PC-9 (cell line): ENCODE measurements around the gene ZNF618. TPM values are rescaled to one million over a fixed set of nuclear protein-coding genes. Genes with fewer than 3 reads are reported as not detected.

ENCODE experiments used
- BruUV-seq: library from RNA; stranded (reverse); fragments of 400-500 nt; replicated peaks from 2 replicates; lab custom pipeline; 2021; lab: Mats Ljungman, UMichigan
- CTCF ChIA-PET: fragments of 300-600 bp; sonication (Branson Sonifier 250); formaldehyde crosslinking; loops from one replicate; lab custom pipeline; 2022; ENCODE audit warnings: antibody characterized with exemption; lab: Charles Lee
- POLR2A ChIA-PET: fragments of 300-600 bp; sonication (Branson Sonifier 250); formaldehyde crosslinking; loops from one replicate; lab custom pipeline; 2022; ENCODE audit warnings: antibody characterized with exemption; ENCODE audit not compliant: unreplicated experiment; lab: Charles Lee
- DNase-seq, 2 experiments: peaks; one replicate each; pipeline versions ENCODE4 v3.0.0 to v3.0.0-alpha.2; 2015 to 2022; ENCODE audit warnings: mixed read lengths in 1 of 2
- H2AFZ ChIP-seq: fragments of 200-600 bp; sonication (generic); 2 replicates; pipeline ENCODE4 v1.8.1; 2017; ENCODE audit warnings: antibody characterized with exemption
- H3F3A ChIP-seq: fragments of 200-600 bp; sonication (generic); 2 replicates; pipeline ENCODE4 v1.8.1; 2017; ENCODE audit warnings: antibody characterized with exemption, mild to moderate bottlenecking, low read depth; ENCODE audit not compliant: insufficient read depth
- H3K27ac ChIP-seq: fragments of 200-600 bp; sonication (generic); 2 replicates; pipeline ENCODE4 v1.6.1; 2016; ENCODE audit warnings: mixed run types
- H3K27me3 ChIP-seq: fragments of 200-600 bp; sonication (generic); 2 replicates; pipeline ENCODE4 v1.6.1; 2016; ENCODE audit warnings: low read depth, mixed run types; ENCODE audit not compliant: insufficient read depth
- H3K36me3 ChIP-seq: fragments of 200-600 bp; sonication (generic); 2 replicates; pipeline ENCODE4 v1.6.1; 2016; ENCODE audit warnings: low read depth, mixed run types
- H3K4me1 ChIP-seq: fragments of 200-600 bp; sonication (generic); replicated peaks from 2 replicates; pipeline ENCODE4 v1.6.1; 2016; ENCODE audit warnings: mixed run types; ENCODE audit not compliant: insufficient read depth
- H3K4me2 ChIP-seq: fragments of 200-600 bp; sonication (generic); 2 replicates; pipeline ENCODE4 v1.6.1; 2017; ENCODE audit warnings: mixed run types
- H3K4me3 ChIP-seq: fragments of 200-600 bp; sonication (generic); 2 replicates; pipeline ENCODE4 v1.6.1; 2016; ENCODE audit warnings: mixed run types
- H3K79me2 ChIP-seq: fragments of 200-600 bp; sonication (generic); 2 replicates; pipeline ENCODE4 v1.6.1; 2017; ENCODE audit warnings: low read depth, mixed run types
- H3K9me2 ChIP-seq: fragments of 200-600 bp; sonication (generic); 2 replicates; pipeline ENCODE4 v1.8.1; 2017; ENCODE audit warnings: mild to moderate bottlenecking; ENCODE audit not compliant: insufficient read depth
- H3K9me3 ChIP-seq: fragments of 200-600 bp; sonication (generic); 2 replicates; pipeline ENCODE4 v1.8.1; 2016; ENCODE audit warnings: low read depth; ENCODE audit not compliant: insufficient read depth
- H4K20me1 ChIP-seq: fragments of 200-600 bp; sonication (generic); 2 replicates; pipeline ENCODE4 v1.8.1; 2017; ENCODE audit not compliant: insufficient read depth
- CTCF ChIP-seq: fragments of 200-600 bp; sonication (generic); conservative IDR thresholded peaks from 2 replicates; pipeline ENCODE4 v1.6.1; 2017; ENCODE audit warnings: mixed run types, antibody characterized with exemption, mild to moderate bottlenecking, moderate library complexity
- EZH2 ChIP-seq: fragments of 200-600 bp; sonication (generic); IDR thresholded peaks from 2 replicates; pipeline ENCODE4 v1.8.0; 2017; ENCODE audit warnings: antibody characterized with exemption, low read depth
- intact Hi-C: fragments of 100-400 bp; cut with micrococcal nuclease; formaldehyde crosslinking; loops from one replicate; pipeline ENCODE4 v1.10.0; 2022; ENCODE audit not compliant: unreplicated experiment
- total RNA-seq: library from RNA; stranded (reverse); gene quantifications from 2 replicates; pipeline ENCODE4 v1.2.3, GENCODE V29; 2021

Gene ZNF618
- total RNA-seq, 1 experiment from 2014 or later: 0.20 TPM

GRCh38 chr9:114096041-114096511 lies 220.0 kb downstream of the ZNF618 start:
- CTCF ChIA-PET: no interaction called here
- Histone ChIP-seq H3K4me2 (no peak overlapping the region), H3K4me3 (no peak overlapping the region), H3K27me3 (peaks cover 4% of the 10 kb centered on the region; the same call in 1 of the 2 replicates), H4K20me1 (no peaks in the 10 kb centered on the region), H3K9me3 (no peaks in the 10 kb centered on the region), H3F3A (no peaks in the 10 kb centered on the region), H2AFZ (no peak overlapping the region), H3K27ac (no peak overlapping the region), H3K4me1 (no peaks in the 10 kb centered on the region), H3K79me2 (no peaks in the 10 kb centered on the region), H3K9me2 (no peaks in the 10 kb centered on the region), H3K36me3 (no peaks in the 10 kb centered on the region)
- BruUV-seq: no TSS peak
- POLR2A ChIA-PET: no interaction called here
- DNase-seq: no peak
- TF ChIP-seq EZH2 (no peak), CTCF (no peak)
- intact Hi-C loops: no loop called here

GRCh38 chr9:114096866-114097612 lies 220.9 kb downstream of the ZNF618 start:
- Histone ChIP-seq H3K9me3 (no peaks in the 10 kb centered on the region; the same call in 1 of the 2 replicates), H3K9me2 (no peaks in the 10 kb centered on the region), H3K79me2 (no peaks in the 10 kb centered on the region), H3K4me1 (no peaks in the 10 kb centered on the region), H3K36me3 (no peaks in the 10 kb centered on the region), H2AFZ (no peak overlapping the region), H3K4me3 (no peak overlapping the region), H3F3A (no peaks in the 10 kb centered on the region), H4K20me1 (no peaks in the 10 kb centered on the region), H3K27ac (no peak overlapping the region), H3K27me3 (no peaks in the 10 kb centered on the region), H3K4me2 (no peak overlapping the region)
- ChIA-PET CTCF (no interaction called here), POLR2A (no interaction called here)
- no peak for DNase-seq
- intact Hi-C loops: no loop called here
- TF ChIP-seq CTCF: no peak
- no peak for TF ChIP-seq EZH2
- no TSS peak for BruUV-seq

- Histone ChIP-seq H3F3A (no peaks in the 10 kb centered on the region), H3K79me2 (no peaks in the 10 kb centered on the region), H3K36me3 (no peaks in the 10 kb centered on the region), H3K9me3 (peaks cover 2% of the 10 kb centered on the region), H2AFZ (no peak overlapping the region), H3K27ac (no peak overlapping the region), H3K4me2 (no peak overlapping the region), H3K4me3 (no peak overlapping the region), H4K20me1 (no peaks in the 10 kb centered on the region), H3K9me2 (no peaks in the 10 kb centered on the region), H3K27me3 (no peaks in the 10 kb centered on the region), H3K4me1 (no peaks in the 10 kb centered on the region)
- no peak for DNase-seq
- TF ChIP-seq CTCF: no peak
- TF ChIP-seq EZH2: no peak
- intact Hi-C loops: no loop called here
- no TSS peak for BruUV-seq
- CTCF ChIA-PET: no interaction called here
- POLR2A ChIA-PET: no interaction called here
Observed at GRCh38 chr9:114097613-114098020, 221.5 kb downstream of the ZNF618 start.
